ENCODE data around the gene ST3GAL2.

Gene ST3GAL2

GRCh38 chr16:70441406-70441990, 2.6 kb upstream of the ST3GAL2 start:
- Histone ChIP-seq H3K27ac (no peak overlapping the region), H3K4me3 (no peak overlapping the region)

DNA sequence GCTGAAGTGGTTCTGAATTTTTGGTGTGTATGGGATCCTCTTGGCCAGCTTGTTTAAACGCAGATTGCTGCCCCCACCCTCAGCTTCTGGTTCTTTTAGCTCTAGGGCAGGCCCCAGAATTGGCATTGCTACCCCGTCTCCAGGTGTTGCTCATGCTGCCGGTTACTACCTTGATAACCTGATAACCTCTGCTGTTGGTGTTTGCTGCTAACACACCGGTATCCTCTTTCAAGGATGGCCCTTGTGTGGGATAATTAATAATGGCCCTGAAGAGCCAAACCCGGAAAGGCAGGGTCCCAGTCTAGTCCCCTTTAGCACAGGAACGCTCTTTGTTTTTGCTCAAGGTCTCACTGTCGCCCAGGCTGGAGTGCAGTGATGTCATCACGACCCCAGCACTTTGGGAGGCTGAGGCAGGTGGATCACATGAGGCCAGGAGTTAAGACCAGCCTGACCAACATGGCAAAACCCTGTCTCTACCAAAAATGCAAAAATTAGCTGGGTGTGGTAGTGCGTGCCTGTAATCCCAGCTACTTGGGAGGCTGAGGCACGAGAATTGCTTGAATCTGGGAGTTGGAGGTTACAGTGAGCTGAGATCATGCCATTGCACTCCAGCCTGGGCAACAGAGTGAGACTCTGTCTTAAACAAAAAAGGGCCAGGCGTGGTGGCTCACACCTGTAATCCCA, 1.3 kb upstream of the ST3GAL2 start:
- no peak overlapping the region for H3K4me3 ChIP-seq
- peak overlapping the region in 3 of 21 experiments; percentile 59 to 89 (median 83) for H3K27ac ChIP-seq

- peak overlapping the region; percentile 1 to 93 (median 78) for H3K27ac ChIP-seq
- peak overlapping the region; percentile 55 to 74 (median 65) for H3K4me3 ChIP-seq
Observed at GRCh38 chr16:70438585-70438968, 323 bp downstream of the ST3GAL2 start.

- peak overlapping the region; percentile 1 to 93 (median 78) for H3K27ac ChIP-seq
- peak overlapping the region; percentile 55 to 74 (median 65) for H3K4me3 ChIP-seq
Observed at GRCh38 chr16:70437582-70438557, 1.0 kb downstream of the ST3GAL2 start.

DNA sequence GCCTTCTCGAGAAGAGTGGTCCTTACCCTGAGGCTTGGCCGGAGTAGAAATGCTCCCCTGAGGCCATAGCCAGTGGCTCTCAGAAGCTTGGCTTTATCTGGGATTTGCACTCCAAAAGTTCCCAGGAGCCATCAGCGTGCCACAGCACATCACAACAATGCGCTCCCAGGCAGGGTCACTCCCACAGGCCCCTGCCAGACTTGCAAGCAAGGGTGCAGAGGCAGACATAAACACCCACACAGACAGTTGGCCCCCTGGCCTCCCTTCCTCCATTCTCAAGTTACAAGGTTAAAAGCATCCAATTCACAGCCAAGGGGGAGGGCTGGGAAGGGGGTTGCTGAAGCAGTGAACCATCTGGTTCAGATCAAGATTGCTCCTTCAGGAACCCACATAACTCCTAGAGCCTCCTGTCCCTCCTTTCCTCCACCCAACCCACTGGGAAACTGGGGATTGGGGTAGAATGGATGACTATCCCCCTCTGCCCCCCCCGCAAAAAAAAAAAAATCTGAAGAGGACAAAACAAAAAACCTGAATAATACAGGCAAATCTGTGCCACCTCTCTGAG, 1.8 kb downstream of the ST3GAL2 start:
- peak overlapping the region in 4 of 7 experiments; percentile 55 to 74 (median 63) for H3K4me3 ChIP-seq
- H3K27ac ChIP-seq: peak overlapping the region in 15 of 21 experiments; percentile 8 to 93 (median 80)

DNA sequence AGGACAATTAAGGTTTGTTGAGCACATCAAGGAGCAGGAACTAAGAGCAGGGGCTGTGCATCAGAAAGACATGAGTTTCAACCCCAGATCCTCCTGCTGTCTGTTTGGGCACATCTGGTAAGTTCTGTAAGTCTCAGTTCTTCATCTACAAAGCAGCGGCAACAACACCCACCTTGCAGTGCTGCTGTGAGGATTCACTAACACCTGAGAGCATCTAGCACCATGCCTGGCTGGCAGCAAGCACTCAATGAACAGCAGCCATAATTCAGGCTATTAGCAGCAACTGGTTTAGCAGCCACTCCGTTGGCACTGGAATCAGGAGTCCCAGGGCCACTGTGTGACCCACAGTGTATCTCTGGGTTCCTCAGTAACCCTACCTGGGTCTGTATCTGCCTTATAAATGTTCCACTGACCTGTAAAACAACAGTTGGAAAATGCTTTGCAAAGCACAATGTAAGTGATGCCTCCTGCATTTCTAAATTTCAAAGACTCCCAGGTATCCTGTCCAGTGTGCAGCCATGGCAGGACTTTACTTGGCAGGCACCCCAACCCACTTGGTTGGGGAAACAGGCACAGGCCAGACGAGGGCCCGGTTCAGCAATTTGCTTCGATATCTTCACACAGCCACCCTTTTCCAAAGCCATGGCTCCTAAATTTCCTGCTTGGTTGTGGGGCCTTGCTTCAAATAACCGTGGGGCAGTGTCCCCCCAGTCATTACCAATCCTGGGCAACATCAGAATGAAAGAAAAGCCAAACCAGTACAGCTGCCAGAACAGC, 4.2 kb downstream of the ST3GAL2 start:
- no peak overlapping the region for H3K4me3 ChIP-seq
- peak overlapping the region in 14 of 21 experiments; percentile 11 to 93 (median 54) for H3K27ac ChIP-seq

- Histone ChIP-seq H3K27ac (peak overlapping the region in 18 of 21 experiments; percentile 1 to 93 (median 63)), H3K4me3 (no peak overlapping the region)
Observed at GRCh38 chr16:70433458-70434103, 5.3 kb downstream of the ST3GAL2 start.

DNA sequence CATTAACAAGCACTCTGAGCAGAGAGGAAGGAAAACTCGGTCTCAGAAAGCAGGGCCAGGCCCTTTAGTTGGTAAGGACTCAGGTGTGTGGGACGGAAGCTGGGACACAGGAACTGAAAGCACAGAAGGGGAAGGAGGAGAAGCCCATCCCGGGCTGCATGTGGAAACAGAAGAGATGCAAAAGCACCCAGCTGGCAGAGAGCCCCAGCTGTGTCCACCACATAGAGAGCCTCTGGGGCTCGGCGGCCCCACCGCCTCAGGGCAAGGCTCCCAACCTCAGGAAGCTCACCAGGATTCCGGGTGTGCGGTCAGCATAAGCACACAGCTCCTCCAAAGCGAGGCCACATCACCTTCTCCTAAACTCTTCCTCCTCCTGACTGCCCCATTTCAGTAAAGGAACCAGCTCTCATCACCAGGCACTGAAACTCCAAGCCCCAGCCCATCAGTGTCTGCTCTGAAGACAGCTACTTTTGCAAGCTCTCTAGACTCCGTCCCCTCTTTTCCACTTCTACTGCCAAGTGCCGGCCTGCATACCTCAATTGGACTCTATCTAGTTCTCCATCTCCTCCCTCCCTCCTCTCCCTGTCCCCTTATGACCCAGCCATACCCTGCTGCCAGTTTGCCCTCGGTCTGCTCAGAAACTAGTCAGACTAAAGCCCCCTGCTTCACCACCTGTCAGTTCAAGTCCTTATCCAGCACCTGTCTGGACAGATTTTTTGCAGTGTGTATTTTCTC, 6.0 kb downstream of the ST3GAL2 start:
- peak overlapping the region in 19 of 21 experiments; percentile 1 to 93 (median 58) for H3K27ac ChIP-seq
- H3K4me3 ChIP-seq: no peak overlapping the region

GRCh38 chr16:70432356-70432722, 6.6 kb downstream of the ST3GAL2 start:
- H3K4me3 ChIP-seq: no peak overlapping the region
- H3K27ac ChIP-seq: peak overlapping the region in 16 of 21 experiments; percentile 1 to 93 (median 70)

GRCh38 chr16:70430667-70431536, 8.0 kb downstream of the ST3GAL2 start:
- H3K4me3 ChIP-seq: no peak overlapping the region
- H3K27ac ChIP-seq: peak overlapping the region in 20 of 21 experiments; percentile 33 to 93 (median 78)

GRCh38 chr16:70429888-70430666, 8.8 kb downstream of the ST3GAL2 start:
- no peak overlapping the region for H3K4me3 ChIP-seq
- H3K27ac ChIP-seq: peak overlapping the region in 20 of 21 experiments; percentile 33 to 93 (median 78)

DNA sequence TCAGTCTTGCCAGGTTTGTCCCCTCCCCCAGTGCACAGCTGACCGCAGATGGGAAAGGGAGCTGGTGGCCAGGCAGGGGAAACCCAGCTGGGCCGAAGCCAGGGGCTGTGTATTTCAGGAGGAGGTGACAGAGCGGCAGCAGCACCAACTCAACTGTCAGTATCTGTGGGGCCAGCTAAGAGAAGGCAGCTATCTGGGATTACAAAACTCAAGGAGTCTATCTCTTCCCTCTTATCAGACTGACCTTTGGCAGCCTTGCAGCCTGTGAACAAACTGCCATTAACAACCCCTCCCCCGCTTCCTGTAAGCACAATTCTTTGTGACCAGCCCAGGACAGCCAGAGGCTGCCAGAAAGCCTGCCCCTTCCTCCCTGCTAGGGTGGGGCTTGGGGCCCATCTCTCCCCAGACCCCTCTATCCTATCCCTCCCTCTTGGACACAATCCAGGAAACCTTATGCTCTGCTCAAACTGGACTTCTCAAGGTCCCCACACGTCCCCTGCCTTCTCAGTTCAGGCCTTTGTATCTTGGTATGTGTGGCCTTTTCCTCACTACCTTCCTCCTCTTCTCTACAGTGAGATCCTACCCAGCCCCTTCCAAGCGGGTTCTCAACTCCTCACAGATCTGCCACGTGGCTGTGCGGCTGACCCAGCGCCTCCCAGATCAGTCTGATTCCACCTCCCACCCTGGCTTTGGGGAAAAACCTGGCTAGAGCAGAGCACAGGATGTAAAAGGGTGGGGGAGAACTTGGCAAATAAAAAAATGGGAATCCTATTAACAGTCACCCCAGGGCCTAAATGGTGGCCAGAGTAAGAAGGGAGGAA, 10.5 kb downstream of the ST3GAL2 start:
- H3K27ac ChIP-seq: peak overlapping the region in 20 of 21 experiments; percentile 18 to 88 (median 76)
- H3K4me3 ChIP-seq: no peak overlapping the region

- H3K4me3 ChIP-seq: no peak overlapping the region
- peak overlapping the region in 20 of 21 experiments; percentile 18 to 88 (median 76) for H3K27ac ChIP-seq
Observed at GRCh38 chr16:70427786-70428177, 11.1 kb downstream of the ST3GAL2 start.

GRCh38 chr16:70422543-70422942, 16.4 kb downstream of the ST3GAL2 start:
- peak overlapping the region in 2 of 21 experiments; percentile 21 for H3K27ac ChIP-seq
- no peak overlapping the region for H3K4me3 ChIP-seq

Measured in skin epidermis (tissue), 12 donors.